Measurements from ENCODE around the gene DHX34.

- no peak for TF ChIP-seq POLR2A (IDR thresholded peaks at IDR 0.05)
- TF ChIP-seq CTCF (IDR thresholded peaks at IDR 0.05): no peak
- TF ChIP-seq EP300 (IDR thresholded peaks at IDR 0.05): no peak
These were observed 22.1 kb downstream of the DHX34 start for GRCh38 chr19:47371261-47371660.

Measured in ovary (tissue), 3 donors.